Right renal cortex interstitium (tissue), 3 donors: ENCODE data around the gene CSMD2. TPM values are rescaled to one million over a fixed set of nuclear protein-coding genes. Genes with fewer than 3 reads are reported as not detected.
"Not testable (repeated sequence)": the region's sequence is repeated elsewhere in the genome, so short reads cannot be mapped to it uniquely, and the experiment has no call there.

Source experiments
- DNase-seq, 3 donors: peaks; one replicate each; pipeline ENCODE4 v3.0.0-alpha.2; 2013; ENCODE audit warnings: low read depth in 3 of 3, low spot score in 2 of 3
- polyA plus RNA-seq, 3 donors: library from polyadenylated mRNA; unstranded; fragments of 120-200 nt; gene quantifications; one replicate each; pipeline ENCODE4 v1.2.1, GENCODE V29; 2013; ENCODE audit not compliant: insufficient read length in 3 of 3

The CSMD2 gene
- polyA plus RNA-seq, 3 donors, result 0.78 to 1.1 (median 0.92) TPM

DNA sequence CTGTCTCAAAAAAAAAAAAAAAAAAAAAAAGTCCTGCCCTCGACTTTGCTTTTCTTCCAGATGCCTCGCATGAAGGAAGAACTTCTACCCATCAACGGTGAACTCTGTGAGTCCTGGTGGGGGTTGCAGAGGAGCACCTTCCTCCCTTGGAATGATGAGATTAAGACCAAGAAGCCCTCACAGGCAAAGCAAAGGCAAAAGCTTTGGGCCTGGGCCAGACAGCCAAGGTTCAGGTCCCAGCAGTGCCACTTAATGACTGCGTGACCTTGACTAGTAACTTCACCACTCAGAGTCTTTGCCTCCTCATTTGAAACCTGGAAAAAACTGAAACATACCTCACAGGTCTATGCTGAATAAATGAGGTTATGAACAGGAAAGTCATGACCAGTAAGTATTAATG, 637.1 kb downstream of the CSMD2 start:
- no peak for DNase-seq

GRCh38 chr1:33524586-33524985, 640.4 kb downstream of the CSMD2 start:
- no peak for DNase-seq

DNA sequence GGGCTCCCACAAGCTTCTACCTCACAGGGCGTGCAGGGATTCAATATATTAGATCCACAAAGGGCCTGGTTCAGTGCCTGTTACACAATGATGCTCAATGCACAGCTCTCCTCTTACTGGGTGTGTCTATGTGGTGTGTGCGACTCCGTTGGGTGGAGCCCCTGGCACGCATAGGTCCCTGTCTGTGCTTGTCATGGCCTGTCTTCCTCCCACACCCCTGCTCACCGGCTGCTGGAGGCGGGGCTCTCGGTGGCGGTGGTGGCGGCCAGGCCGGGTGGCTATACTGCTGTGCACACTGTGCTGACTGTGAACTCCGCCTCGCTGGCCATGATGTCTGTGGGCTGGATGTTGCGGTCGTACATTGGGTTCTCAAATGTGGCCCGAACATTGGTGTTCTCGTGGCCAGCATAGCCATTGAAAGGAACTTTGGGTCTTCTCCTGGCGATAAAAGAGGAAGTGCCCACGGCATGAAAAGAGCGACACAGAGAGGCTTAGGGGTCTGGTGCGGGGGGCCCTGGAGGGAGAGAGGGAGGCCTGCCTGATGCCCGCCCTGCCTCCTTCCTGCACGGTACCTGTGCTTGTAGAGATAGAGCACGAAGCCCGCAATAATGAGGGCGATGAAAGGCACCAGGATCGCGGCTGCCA, 645.7 kb downstream of the CSMD2 start:
- DNase-seq, result no peak

- DNase-seq, result no peak
These were observed 647.3 kb downstream of the CSMD2 start for GRCh38 chr1:33517596-33518250.

DNA sequence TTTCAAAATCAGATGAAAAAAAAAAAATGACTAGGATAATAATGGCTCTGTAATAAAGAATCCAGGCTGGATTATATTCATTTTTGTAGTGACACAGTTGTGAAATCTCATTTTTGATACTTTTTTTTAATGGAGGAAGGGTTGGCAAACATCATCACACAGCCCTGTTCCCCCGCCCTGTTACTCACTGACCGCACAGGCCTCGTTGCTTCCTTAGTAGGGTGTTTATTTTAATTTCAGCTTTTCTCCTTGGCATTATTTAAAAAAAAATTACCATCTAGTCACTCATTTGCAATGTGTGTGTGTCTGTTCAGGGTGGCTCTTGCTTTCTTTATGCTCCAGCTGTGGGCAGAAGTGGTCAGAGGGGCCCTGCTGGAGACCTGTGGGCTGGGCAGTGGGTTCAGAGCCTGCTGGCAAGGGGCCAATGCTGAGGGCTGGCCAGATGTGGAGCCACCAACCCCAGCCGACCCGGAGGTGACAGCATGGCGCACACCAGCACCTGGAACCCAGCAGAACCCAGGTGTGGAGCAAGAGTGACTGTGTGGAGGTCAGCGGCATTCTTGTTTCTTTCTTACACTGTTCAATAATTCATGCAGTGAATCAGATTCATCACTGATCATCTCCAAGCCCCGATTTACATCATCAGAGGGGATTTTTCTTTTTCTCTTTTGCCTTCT, 648.0 kb downstream of the CSMD2 start:
- DNase-seq, result no peak

DNA sequence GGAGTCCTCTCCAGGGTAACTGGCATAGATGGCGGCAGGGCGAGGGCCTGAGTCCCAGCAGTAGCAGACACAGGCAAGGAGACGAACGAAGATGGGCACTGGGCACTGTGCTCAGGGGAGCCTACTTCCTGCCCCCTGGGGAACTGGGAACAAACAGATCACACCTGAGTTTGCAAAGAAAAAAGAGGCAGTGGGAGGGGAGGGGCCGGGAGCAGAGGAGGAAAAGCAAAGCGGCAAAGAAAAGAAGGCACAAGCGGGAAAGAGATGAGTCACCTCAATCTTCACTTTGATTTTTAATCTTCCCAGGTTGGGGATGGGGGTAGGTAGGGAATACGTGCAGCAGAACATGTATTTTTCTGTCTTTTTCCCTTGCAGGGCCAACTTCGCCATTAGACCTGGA, 648.6 kb downstream of the CSMD2 start:
- DNase-seq, result no peak

DNA sequence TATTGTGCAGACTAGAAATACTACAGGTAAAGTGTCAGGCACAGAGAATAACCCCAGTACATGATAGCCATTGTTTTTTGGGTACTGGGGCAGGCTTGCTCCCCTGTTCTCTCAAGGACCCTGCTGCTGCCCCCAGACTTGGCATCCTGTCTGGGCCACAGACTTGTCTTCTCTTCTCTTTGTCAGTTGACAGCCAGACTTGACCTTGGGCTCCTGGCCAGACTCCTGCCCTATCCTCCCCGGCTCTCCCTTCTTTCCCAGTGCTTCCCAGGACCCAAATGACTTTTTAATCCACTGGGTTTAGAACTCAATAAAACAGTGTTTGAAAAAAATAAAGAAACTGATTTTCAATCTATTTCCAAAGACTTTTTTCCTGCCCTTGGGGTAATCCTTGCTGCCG, 649.4 kb downstream of the CSMD2 start:
- no peak for DNase-seq

DNA sequence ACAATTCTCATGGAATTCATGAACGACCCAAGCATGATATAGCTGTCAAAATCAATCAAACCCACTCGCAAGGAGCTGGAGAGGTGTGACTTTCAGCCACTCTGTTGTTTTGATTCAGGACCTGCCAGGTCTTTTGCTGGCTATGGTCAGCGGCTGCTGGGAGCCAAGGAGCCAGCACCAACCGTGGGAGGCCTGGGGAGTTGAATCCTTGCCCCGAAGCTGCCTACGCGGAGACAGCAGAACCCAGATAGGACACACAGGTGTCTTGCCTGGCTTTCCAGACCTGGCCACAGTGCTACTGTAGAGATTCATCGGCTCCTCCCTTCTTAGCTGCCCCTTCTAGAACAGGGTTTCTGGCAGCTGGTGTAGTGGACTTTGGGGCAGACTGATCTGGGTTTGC, 649.9 kb downstream of the CSMD2 start:
- DNase-seq, result no peak

- no peak for DNase-seq
These were observed 652.6 kb downstream of the CSMD2 start for GRCh38 chr1:33512226-33513011.

GRCh38 chr1:33509276-33509675, 655.8 kb downstream of the CSMD2 start:
- not testable (repeated sequence) for DNase-seq

GRCh38 chr1:33508151-33508550, 656.9 kb downstream of the CSMD2 start:
- DNase-seq, result no peak

GRCh38 chr1:33507661-33508060, 657.4 kb downstream of the CSMD2 start:
- DNase-seq, result no peak

GRCh38 chr1:33503506-33503905, 661.5 kb downstream of the CSMD2 start:
- DNase-seq, result no peak

DNA sequence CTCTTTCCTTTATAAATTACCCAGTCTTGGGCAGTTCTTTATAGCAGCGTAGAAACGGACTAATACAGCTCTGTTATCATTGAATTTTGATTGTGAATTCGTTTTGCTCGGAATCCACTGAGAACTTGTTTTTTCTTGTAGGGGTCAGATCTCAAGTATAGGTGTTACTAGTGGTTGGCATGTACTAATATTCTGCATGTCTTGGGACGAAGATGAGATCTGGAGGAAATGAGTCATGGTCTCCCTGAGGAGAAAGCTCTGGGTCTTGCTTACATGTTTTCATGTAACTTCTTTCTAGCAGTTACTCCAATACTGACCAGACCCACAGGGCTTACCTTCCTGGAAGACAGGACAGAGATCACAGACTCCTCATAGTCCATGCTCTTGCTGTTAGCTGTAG, 662.3 kb downstream of the CSMD2 start:
- no peak for DNase-seq

DNA sequence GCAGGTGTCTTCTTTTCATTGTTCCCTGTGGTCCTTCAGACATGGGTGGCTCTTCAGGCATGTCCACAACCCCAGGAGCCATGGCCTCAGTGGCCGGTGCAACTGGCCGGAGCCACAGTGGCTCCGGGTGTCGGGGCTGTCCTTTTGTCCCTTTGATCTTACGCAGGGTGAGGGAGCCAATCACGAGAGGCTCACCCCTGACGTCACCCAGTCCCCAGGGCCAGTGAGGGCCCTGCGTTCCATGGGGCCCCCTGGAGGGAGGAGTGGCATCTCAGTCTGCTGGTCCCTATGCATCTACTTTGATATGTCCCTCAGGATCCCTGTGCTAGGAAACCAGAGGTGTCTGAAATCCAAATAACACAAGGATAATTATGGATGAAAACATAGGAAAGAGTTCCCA, 663.3 kb downstream of the CSMD2 start:
- DNase-seq, result no peak

GRCh38 chr1:33501309-33501708, 663.7 kb downstream of the CSMD2 start:
- DNase-seq, result no peak

- DNase-seq, result no peak
These were observed 664.5 kb downstream of the CSMD2 start for GRCh38 chr1:33500547-33500946.

- no peak for DNase-seq
These were observed 667.6 kb downstream of the CSMD2 start for GRCh38 chr1:33497410-33497809.

DNA sequence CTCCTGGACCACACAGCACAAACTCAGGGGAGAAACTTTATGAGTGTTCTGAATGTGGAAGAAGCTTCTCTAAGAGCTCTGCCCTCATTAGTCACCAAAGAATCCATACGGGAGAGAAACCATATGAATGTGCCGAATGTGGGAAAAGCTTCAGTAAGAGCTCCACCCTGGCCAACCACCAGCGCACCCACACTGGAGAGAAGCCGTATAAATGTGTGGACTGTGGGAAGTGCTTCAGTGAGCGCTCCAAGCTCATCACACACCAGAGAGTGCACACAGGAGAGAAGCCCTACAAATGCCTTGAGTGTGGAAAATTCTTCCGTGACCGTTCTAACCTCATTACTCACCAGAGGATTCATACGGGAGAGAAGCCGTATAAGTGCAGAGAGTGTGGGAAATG, 670.1 kb downstream of the CSMD2 start:
- no peak for DNase-seq

GRCh38 chr1:33488624-33489023, 676.4 kb downstream of the CSMD2 start:
- DNase-seq, result no peak

DNA sequence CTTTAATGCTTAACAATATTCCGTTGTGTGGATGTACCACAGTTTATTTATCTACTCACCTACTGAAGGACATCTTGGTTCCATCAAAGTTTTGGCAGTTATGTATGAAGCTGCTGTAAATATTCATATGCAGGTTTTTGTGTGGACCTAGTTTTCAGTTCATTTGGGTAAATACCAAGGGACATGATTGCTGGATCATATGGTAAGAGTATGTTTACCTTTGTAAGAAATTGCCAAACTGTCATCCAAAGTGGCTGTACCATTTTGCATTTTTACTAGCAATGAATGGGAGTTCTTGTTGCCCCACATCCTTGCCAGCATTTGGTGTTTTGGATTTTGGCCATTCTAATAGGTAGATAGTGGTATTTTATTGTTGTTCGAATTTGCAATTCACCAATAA, 682.6 kb downstream of the CSMD2 start:
- no peak for DNase-seq
